Astrocyte of the spinal cord (primary cell): Measurements from ENCODE around the gene GOLGB1.
"Not testable (repeated sequence)": the region's sequence is repeated elsewhere in the genome, so short reads cannot be mapped to it uniquely, and the experiment has no call there.

Experiments
- DNase-seq: peaks from one replicate; pipeline ENCODE4 v3.0.0; 2011; ENCODE audit warnings: low read depth, low spot score
- H3K4me3 ChIP-seq: 2 replicates; pipeline ENCODE4 v1.5.1; 2011; ENCODE audit warnings: low read depth, mild to moderate bottlenecking, low read length, moderate library complexity
- CTCF ChIP-seq: IDR thresholded peaks from 2 replicates; pipeline ENCODE4 v1.5.1; 2012; ENCODE audit warnings: low read depth, mild to moderate bottlenecking, low read length, inconsistent platforms
- in situ Hi-C: cut with HindIII; loops from 2 replicates; pipeline ENCODE4 v1.10.0; 2017; ENCODE audit warnings: low sequenced_read_pairs

The GOLGB1 gene

GRCh38 chr3:121749276-121750086 lies at the start of gene GOLGB1:
Gene GOLGB1 (minus strand): TSS chr3:121749741. CDS start chr3:121730971, 18,770 bp downstream.
- DNase-seq = peak; percentile 99
- in situ Hi-C loops = no loop called here
- TF ChIP-seq CTCF = no peak
- peak within 1 kb of the TSS; percentile 67 for H3K4me3 ChIP-seq

DNA sequence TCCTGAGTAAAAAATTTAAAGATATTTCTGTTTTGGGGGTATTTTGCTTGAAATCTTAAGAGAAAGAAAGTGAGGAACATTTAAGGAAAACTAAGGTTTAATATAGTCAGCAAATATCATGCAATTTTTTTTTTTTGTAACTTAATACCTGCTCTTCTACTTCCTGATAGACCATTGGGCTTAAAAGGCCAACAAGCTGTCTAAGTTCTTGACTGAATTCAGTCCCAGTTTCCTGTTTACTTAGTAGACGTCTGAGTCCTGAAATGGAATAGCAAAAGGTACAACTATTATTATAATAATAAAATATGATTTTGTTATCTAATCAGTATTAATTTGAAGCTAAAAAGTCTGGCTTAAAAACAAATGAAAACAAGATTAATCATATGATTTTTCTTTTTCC lies 47.4 kb upstream of the GOLGB1 start:
- in situ Hi-C loops = no loop called here
- TF ChIP-seq CTCF = no peak
- DNase-seq = no peak
- no peak overlapping the region for H3K4me3 ChIP-seq

DNA sequence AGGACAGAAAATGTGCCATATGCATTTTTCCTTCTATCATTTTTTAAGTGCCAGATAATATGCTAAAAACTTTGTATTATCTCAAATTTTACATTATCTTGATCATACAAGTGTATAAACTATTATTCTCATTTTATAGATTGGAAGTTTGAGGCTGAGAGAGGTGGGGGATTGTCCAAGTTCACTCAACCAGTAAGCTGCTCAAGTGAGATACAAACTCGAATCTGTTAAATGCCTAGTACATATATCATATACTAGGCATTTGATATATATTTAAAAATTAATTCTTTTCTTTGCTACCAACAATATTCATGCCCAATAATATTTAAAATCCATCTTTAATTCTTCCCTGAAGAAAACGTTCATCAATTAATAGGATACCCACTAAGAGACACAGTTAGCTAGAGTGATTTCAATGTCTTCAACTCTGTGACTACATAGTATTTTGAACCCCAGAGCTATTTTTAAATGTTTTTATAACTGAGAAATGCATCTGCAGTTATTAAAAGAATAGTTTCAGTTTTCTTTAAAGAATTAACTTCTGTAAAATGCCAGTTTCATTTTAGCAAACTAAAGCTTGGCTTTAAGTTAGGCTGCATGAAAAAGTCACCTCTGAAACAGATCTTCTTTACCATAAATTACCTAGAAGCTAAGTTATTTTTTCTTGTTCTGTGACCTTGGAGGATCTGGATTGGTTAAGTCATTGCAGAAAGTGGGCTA lies 44.9 kb upstream of the GOLGB1 start:
- in situ Hi-C loops = no loop called here
- no peak for TF ChIP-seq CTCF
- DNase-seq = no peak
- H3K4me3 ChIP-seq = no peak overlapping the region

GRCh38 chr3:121793078-121793477 lies 43.5 kb upstream of the GOLGB1 start:
- no peak for DNase-seq
- no peak overlapping the region for H3K4me3 ChIP-seq
- in situ Hi-C loops = no loop called here
- no peak for TF ChIP-seq CTCF

- no peak for TF ChIP-seq CTCF
- no peak overlapping the region for H3K4me3 ChIP-seq
- in situ Hi-C loops = no loop called here
- DNase-seq = no peak
These were observed 36.9 kb upstream of the GOLGB1 start for GRCh38 chr3:121786485-121786884.

- in situ Hi-C loops, DNase-seq, H3K4me3 ChIP-seq: not testable (repeated sequence)
These were observed 33.2 kb upstream of the GOLGB1 start for GRCh38 chr3:121782784-121783183.

- in situ Hi-C loops = no loop called here
- no peak for DNase-seq
- H3K4me3 ChIP-seq = no peak overlapping the region
- TF ChIP-seq CTCF = no peak
These were observed 32.1 kb upstream of the GOLGB1 start for GRCh38 chr3:121781611-121782010.

DNA sequence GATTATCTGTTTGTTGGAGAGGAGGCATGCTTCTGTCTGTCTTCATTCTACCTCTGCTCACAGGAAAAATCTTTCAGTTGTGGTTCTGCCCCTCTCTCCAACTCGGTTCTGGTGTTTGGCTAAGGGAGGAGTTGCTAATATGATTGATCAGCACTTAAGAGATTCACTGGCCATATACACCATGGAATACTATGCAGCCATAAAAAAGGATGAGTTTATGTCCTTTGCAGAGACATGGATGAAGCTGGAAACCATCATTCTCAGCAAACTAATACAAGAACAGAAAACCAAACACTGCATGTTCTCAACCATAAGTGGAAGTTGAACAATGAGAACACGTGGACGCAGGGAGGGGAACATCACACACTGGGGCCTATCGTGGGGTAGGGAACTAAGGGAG lies 25.6 kb upstream of the GOLGB1 start:
- in situ Hi-C loops, DNase-seq: not testable (repeated sequence)

More for the DNA sequence above, 25.6 kb upstream of the GOLGB1 start:
- not testable (repeated sequence) for H3K4me3 ChIP-seq
